ENCODE measurements around the gene HRK.

Gene HRK

DNA sequence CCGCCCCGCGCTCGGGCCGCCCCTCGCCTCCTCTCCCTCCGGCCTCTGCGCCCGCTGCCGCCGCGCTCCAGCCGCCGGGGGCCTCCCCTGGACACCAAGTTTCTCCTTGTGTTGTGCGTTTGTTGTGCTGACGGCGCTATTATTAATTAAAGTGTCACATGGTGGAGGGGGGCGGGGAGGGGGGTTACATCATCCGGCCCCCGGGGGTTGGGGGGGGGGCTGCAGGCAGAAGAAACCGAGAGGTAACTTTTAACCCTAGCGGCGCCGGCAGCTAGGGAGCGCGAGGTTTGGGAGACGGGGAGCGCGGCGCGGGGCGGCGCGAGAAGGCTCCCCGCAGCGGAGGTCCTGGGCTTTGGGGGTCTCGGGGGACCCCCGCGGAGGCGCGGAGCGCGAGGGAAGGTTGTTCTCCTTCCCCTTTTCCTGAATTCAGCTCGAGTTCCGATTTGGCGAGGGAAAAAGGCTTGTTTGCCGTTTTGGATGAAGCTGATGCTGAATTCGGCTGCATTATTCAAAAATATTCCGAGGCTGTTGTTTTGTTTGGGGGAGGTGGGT, at the start of gene HRK:
Gene HRK, minus strand, starts transcription at position 117 of the 552 bp plus-strand sequence. CDS start 134 bp downstream, outside the sequence.
- no peak for DNase-seq

DNA sequence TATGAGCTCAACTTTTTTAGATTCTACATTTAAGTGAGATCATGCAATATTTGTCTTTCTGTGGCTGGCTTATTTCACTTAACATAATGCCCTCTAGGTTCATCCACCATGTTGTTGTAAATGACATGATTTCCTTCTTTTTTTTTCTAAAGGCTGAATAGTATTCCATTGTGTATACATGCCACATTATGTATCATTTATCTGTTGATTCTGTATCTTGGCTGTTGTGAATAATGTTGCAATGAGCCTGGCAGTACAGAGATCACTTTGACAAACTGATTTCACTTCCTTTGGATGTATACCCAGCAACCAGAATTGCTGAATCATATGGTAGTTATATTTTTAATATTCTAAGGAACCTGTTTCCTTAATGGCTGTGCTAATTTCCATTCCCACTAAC, 48.6 kb upstream of the HRK start:
- no peak for DNase-seq

DNA sequence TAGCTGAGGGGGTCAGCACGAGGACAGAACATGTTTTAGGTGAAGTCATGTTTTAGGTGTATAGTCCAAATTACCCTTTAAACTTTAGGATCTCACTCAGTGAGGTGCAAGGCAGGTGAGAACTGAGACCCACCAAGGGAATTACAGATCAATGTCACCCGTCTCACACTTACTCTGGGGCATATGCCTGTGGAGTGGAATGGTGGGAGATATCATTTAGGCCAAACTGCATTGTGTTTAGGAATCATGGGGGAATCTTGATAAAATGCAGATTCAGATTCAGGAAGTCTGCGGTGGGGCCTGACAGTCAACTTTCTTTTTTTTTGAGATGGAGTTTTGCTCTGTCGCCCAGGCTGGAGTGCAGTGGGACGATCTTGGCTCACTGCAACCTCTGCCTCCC, 47.3 kb upstream of the HRK start:
- DNase-seq = no peak

GRCh38 chr12:116927244-116927940, 46.2 kb upstream of the HRK start:
- no peak for DNase-seq

DNA sequence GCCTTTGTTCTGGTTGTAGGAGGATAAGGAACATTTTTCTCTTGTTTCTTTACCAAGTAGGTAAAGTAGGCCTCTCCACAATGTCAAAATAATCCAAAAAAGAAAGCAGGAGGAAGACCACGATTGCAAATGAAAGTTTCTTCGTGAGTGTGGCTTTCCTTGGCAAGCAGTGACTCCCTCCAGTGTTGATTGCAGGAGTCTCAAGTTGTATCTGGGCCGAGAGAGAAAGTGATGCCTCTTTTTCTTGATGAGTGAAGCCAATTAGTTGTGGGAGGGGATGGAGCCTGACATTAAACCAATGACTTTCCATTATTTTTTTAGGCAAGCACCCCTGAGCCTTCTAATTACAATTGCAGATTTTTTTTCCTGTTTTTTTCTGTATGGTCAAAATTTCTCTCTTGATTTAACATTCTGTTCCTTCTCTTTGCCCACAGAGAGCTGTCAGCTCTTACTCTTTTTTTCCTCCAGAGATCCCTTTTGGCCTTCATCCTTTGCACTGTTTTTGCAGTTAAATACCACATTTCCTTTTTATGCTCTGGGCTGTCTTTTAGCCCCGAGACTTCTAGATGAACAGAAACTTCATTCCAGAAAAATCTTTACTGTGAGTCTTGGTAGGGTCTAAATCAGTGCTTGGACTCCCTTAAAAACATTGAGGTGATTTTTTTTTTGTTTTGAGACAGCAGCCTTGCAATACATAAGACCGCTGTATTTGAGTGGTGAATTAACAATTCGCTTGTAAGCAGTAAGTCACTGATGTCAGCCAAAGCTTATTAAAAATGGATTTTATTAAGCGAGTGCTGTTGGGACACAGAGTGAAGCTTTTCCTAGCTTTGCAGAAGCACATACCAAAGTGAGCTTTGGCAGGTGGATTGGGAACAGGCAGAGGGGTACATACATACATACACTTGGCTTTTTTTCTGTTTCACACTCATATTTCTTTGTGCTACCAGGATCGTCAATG, 45.3 kb upstream of the HRK start:
- no peak for DNase-seq

DNA sequence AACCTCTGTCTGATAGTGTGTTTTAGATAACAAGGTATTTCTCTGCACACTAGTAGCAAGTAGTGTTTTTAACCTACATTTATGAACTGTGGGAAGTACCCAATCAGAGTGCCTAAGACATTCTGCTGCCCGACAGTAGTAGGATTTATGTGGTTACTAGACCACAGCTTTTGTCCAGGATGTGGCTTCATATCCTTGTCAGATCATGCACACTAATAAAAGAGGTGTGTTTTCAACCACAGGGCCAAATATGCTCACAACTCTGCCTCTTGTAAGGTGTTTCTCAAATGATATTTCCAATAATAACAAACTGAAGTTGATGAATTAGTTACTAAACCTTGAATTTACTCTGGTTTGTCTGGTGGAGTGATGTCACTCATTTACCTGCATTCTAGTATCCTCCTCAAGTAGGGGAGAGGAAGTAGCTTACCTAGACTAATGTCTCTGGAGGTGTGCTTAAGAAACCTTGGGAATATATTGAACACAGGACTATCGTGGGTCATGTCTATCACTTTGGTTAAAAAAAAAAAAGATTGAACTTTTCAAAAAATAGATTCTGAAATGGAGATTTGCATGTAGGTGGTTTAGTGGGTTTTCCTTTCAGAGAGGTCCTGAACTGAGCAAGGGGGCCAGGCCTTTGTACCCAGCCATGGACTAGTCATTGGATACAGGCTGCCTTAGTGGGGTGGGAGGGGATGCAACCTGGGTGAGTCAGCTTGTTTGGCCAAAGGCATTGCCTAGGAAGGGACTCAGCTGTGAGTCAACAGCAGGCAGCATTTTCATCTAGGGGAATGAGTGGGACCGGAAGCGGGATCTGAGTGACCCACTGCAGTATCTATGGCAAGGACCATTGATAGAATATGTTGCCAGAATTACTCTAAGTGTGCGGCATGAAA, 43.6 kb upstream of the HRK start:
- DNase-seq = peak; percentile 83

DNA sequence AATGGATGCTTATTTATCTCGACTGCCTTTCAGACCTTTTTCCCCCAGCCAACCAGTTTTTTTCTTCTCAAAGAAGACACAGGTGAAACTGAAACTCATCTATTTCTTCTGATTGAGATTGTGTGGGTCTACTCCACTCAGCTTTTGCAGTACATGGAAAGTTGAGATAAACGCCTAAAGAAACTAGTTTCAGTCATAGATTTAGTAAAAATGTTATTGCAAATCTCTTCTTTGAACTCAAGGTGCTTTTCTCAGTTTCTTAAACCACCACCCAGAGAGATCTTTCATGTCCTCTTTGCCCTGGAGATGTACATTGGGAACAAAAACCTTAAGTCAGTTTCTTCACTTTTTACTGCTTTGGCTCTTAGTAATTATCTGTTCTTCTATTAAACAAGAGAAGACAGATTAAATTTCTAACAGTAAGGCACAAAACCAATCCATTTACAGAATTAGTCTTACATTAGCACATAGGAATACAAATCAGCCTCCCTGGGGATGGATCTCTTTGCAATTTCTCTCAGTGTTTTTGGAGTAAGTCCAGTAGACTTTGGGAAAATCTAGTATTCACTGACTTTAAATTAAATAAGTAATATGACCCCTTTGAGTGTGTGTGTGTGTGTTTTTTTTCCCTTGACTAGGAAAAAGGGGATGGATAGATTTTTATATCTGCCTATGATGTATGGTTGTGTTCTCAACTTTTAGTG, 41.1 kb upstream of the HRK start:
- no peak for DNase-seq

GRCh38 chr12:116920939-116921338, 39.7 kb upstream of the HRK start:
- no peak for DNase-seq

DNA sequence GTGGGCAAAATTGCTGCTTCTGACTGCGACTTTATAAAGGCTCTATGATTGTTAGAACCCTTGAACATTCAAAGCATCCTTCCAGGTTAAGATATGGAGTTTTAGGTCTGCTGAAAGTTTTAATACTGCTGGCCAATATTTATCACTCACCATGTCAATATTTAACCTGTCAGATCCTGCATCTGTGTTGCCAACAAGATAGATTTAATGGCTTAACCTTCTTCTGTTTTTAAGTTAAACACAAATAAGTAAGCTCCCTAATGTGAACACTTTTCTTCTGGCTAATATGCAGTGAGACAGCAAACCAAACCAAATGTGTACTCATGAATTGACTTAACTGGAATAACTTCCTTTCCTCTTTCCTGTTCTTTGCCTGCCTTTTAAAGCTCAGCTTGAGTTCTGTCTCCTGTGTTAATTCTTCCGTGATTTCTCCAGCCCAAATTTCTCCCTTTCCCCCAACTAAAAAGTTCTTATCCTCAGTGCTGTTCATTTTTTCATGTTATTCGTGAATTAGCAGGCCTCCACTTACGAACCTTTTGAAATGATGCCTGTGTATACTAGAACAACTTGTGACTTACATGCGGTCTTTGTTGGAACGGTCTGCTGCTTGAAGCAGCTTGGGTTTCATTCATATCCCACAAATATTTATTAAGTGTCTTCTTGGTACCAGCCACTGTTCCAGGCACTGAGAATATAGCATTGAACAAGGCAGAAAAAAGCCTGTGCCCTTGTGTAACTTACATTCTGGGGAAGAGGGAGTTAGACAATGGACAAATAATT, 38.7 kb upstream of the HRK start:
- no peak for DNase-seq

DNA sequence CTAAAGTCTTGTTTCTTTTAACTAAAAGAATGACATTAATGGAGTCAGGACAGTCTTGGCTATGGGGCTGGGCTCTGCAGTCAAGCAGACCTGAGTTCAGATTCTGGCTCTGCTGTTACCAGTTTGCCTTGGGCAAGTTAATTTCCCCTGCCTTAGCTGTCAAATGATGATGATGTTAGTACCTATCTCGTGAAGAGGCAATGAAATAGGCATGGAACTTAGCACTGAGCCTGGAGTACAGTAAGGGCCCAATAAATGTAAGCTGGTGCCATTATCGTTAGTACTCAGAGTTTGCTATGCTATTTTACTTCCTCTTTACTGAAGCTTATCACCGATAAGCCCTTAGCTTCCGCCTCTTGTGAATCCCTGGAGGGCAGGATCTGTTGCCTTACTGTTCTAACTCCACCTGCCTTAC, 38.0 kb upstream of the HRK start:
- DNase-seq = peak; percentile 93

GRCh38 chr12:116918464-116918863, 37.2 kb upstream of the HRK start:
- DNase-seq = peak; percentile 21

- peak; percentile 90 for DNase-seq
Measured at GRCh38 chr12:116916714-116917114, 35.5 kb upstream of the HRK start.

DNA sequence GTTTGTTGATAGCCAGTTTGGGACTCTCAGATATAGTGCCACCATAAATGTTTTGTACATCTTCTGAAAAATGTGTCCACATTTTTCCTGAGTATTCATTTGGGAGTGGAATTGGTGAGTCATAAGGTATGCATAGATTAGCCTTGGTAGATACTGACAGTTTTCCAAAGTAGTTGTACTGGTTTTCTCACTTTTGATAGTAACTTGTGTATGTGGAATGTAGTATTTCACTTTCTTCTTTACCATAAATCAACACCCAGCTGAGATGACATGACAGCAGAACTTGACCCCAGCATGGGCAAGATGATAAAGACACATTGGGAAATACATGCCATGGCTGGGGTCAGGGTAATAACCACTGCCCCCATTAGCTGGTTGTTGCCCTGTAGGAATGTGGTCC, 34.9 kb upstream of the HRK start:
- no peak for DNase-seq

DNA sequence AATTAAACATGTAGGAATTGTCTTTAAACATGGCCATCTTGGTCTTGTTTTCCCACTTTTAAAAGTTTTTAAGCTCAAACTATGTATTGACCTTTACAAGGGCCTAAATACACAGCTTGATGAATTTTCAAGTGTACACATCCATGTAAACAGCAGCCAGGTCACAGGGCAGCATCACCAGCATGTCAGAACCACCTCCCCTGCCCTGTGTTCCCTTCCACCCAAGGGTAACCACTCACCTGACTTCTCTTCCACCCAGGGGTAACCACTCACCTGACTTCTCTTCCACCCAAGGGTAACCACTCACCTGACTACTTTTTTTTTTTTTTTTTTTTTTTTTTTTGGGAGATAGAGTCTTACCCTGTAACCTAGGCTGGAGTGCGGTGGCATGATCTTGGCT, 34.1 kb upstream of the HRK start:
- DNase-seq = no peak

GRCh38 chr12:116910645-116911451, 29.6 kb upstream of the HRK start, which contains the start of gene FBXW8:
Gene FBXW8 (plus strand): TSS chr12:116910950. CDS start chr12:116911038, 88 bp downstream.
- peak; percentile 91 for DNase-seq

DNA sequence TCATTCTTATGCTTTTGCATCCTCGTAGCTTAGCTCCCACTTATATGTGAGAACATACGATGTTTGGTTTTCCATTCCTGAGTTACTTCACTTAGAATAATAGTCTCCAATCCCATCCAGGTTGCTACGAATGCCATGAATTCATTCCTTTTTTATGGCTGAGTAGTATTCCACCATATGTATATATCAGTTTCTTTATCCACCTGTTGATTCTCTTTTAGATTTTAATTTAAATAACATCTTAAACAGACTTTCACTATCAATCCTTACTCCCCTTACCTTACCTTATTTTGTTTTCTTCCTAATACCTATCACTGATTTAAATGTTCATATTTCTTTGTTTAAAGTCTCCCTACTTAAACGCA, 29.0 kb upstream of the HRK start:
- no peak for DNase-seq

- DNase-seq = no peak
Measured at GRCh38 chr12:116906285-116906684, 25.0 kb upstream of the HRK start.

DNA sequence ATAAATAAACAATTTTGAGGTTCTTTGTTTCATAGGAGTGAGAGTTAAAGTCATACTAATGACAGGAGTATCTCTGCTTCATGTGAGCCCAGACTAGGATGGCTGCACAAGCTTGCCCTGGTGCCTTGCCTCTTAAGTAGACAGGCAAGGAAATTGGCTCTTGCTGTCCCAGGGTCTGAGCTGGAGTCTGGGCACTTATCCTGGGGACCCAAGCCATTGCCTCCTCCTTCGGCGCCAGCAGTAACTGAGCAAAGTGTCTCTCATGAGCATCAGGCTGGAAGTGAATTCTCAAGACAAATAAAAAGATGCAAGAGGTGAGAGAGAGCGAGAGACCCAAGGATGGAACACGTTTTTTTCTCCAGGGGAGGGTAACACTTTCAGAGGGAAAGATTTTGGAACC, 22.6 kb upstream of the HRK start:
- DNase-seq = no peak

DNA sequence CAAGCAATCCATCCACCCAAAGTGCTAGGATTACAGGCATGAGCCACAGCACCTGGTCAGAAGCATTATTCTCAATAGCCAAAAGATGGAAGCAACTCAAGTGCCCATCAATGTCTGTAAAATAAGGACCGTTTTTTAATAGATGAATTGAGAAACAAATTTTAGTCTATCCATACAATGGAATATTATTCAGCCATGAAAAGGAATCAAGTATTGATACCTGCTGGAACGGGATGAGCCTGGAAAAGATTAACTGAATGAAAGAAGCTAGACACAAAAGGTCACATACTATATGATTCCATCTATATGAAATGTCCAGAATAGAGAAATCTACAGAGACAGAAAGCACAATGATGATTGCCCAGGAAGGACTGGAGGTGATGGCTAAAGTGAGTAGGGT, 20.4 kb upstream of the HRK start:
- no peak for DNase-seq

DNA sequence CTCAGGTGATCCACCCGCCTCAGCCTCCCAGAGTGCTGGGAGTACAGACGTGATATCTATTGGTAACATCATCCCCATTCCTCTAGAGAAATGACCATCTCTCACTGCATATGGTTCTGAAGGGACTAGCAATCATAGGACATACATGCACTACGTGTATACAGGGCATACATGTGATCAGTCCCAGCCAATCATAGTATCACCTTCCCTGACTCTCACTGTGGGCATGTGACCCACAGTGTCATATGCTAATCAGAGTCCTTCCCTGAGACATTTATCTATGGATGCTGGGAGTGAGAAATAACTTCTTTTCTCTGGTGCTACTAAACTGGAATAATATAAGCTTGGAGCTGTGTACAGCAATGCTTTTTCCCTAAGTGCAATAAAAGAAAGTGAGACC, 17.4 kb upstream of the HRK start:
- DNase-seq = no peak

Data from hematopoietic multipotent progenitor cell treated with erythropoietin and hydrocortisone succinate and interleukin-3 and kit ligand, for 4 days (in vitro differentiated cells).